ENCODE results near the gene ECPAS.
A peak's percentile ranks its signal among the peaks of the same experiment; 100 is the strongest.
"Not testable (repeated sequence)": the region's sequence is repeated elsewhere in the genome, so short reads cannot be mapped to it uniquely, and the experiment has no call there.

The ECPAS gene

DNA sequence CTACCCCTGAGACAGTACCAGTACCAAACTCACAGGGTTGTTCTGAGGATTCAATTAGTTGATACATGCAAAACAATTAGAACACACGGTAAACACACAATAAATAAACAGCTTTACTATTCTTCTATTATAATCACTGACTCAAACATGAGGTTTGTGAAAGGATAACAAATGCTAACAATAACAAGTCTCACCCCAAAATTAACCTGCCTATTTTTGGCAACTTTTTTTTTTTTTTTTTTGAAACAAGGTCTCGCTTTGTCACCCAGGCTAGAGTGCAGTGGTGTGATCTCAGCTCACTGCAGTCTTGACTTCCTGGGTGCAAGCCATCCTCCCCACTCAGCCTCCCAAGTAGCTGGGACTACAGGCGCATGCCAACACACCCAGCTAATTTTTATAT lies 6.5 kb downstream of the ECPAS start:
- DNase-seq (ENCODE audit: low spot score) = no peak

DNA sequence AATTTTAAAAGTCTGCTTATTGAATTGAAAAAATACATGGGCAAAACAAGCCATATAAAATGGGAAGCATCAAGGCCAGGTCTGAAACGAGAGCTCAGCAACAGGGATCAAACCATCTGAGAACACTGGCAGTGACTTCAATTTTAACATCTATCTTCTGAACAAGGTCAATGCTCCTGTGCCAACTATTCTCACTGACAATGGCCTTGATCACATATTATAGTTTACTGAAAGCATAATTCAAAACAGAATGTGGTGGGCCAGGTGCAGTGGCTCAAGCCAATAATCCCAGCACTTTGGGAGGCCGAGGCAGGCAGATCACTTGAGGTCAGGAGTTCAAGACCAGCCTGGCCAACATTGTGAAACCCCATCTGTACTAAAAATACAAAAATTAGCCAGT lies 9.0 kb downstream of the ECPAS start:
- no peak for DNase-seq (ENCODE audit: low spot score)

GRCh38 chr9:111474385-111474784 lies 9.8 kb downstream of the ECPAS start:
- no peak for DNase-seq (ENCODE audit: low spot score)

DNA sequence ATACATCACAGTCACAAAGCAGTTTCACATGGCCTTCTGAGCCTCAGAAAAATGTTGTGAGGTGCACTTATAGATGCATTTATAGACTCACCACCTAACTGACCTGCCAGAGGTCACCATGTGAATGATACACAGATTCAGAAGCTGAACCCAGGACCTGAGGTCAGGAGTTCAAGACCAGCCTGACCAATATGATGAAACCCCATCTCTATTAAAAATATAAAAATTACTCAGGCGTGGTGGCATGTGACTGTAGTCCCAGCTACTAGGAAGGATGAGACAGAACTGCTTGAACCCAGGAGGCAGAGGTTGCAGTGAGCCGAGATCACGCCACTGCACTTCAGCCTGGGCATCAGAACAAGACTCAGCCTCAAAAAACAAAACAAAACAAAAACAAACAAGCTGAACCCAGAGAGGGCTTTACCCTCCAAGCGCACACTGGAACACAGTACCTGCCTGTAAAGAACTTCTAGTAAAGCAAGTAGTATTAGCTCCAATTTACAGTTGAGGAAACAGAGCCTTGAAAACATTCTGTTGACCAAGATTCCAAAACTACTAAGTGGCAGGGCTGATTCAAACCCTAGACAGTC lies 16.3 kb downstream of the ECPAS start:
- no peak for DNase-seq (ENCODE audit: low spot score)

DNA sequence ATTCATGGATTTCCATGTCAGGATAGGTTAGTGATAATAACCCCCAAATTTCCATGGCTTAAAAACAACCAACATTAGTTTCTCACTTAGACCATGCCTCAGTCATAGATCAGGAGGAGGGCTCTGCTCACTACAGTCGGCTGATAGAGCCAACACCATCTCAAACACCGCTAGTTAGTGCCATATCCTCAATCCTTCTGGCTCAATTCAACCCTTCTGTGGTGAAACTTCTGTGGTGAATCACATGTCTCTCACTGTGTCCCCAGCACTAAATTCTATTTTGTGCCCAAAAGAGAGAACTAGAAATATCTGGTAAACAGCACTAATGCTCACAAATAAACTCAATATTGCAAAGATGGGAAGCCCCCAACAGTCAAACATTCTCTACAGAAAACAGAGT lies 21.1 kb downstream of the ECPAS start:
- DNase-seq (ENCODE audit: low spot score) = no peak

DNA sequence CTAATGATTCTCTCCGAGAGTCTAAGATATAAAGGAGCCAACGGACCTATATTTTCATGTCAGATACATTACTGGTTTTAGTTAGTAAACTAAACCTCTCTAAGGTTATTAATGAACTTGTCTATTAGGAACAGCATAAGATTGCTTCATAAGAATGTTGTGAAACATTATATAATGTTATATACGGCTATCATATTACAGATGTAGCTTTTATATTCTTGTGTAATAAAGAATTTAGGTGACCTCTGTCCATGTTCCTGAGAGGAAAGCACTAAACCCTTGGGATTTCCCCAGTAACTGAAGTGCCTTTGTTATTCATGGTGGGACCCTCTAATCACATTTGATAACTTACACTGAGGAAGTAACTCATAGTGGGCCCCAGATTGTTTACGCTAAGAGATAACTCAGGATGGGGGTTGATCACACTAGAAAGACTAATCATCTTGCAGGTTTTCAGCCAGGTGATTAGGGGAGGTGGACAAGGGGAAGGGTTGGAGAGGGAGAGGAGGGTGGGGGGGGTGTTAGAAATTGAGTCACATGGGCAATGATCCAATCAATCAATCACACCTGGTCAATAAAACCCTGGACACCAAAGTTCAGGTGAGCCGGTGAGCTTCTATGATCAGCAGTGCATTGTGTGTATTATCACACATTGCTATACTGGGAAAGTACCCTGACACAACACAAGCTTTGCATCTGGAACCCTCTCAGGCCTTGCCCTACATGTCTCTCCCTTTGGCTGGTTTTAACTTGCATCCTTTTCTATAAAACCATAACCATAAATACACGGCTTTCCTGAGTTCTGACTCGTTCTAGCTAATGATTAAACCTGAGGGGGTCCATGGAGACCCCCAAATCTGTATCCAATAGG lies 25.8 kb downstream of the ECPAS start:
- no peak for DNase-seq (ENCODE audit: low spot score)

- DNase-seq (ENCODE audit: low spot score) = peak; percentile 19
Observed at GRCh38 chr9:111456529-111456928, 27.7 kb downstream of the ECPAS start.

DNA sequence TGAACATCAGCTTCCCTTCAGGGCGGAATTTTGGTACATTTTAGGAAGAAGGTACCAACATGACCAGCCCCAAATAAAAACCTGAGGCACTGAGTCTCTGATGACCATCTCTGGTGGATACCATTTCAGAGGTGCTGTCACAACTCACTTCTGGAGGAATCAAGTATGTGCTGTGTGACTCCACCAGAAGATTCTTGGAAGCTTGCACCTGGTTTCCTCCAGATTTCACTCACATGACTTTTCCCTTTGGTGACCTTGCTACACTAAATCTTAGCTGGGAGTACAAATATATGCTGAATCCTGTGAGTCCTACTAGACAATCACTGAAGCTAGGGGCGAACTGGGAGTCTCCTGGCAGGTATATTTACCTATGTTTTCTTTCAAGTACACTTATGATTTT lies 28.5 kb downstream of the ECPAS start:
- DNase-seq (ENCODE audit: low spot score) = no peak

DNA sequence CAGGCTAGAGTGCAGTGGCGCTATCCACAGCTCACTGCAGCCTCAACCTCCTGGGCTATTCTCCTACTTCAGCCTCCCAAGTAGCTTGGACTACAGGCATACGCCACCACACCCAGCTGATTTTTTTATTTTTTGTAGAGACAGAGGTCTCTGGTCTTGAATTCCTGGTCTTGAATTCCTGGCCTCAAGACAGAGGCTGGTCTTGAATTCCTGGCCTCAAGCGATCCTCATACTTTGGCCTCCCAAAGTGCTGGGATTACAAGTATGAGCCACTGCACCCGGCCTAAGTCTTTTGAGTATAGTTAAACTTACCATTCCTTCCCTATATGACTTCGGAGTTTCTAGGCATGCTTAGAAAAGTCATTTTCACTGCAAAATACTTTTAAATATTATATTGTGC lies 29.4 kb downstream of the ECPAS start:
- DNase-seq (ENCODE audit: low spot score) = no peak

GRCh38 chr9:111451570-111451969 lies 32.6 kb downstream of the ECPAS start:
- no peak for DNase-seq (ENCODE audit: low spot score)

DNA sequence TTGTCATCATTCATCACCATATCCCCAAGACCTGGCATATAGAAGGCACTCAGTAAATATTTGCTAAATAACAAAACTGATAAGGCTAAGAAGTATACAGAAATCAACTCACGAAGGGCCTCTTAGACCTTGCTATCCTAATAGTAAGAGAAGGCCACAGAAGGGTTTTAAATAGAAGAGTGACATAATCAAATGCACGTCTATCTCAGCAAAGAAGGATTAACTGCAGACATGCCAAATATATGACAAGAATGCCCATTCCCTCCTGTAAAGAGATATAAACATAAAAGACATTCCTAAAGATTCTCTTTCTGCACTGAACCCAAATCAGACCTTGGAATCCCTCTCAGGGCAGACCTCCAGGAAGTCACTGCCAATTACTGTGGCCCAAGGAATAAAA lies 34.1 kb downstream of the ECPAS start:
- no peak for DNase-seq (ENCODE audit: low spot score)

- no peak for DNase-seq (ENCODE audit: low spot score)
Observed at GRCh38 chr9:111449705-111450104, 34.5 kb downstream of the ECPAS start.

GRCh38 chr9:111445799-111446198 lies 38.4 kb downstream of the ECPAS start:
- not testable (repeated sequence) for DNase-seq (ENCODE audit: low spot score)

- DNase-seq (ENCODE audit: low spot score) = no peak
Observed at GRCh38 chr9:111443454-111443853, 40.7 kb downstream of the ECPAS start.

- no peak for DNase-seq (ENCODE audit: low spot score)
Observed at GRCh38 chr9:111442360-111443027, 41.7 kb downstream of the ECPAS start.

GRCh38 chr9:111440226-111440625 lies 44.0 kb downstream of the ECPAS start:
- no peak for DNase-seq (ENCODE audit: low spot score)

DNA sequence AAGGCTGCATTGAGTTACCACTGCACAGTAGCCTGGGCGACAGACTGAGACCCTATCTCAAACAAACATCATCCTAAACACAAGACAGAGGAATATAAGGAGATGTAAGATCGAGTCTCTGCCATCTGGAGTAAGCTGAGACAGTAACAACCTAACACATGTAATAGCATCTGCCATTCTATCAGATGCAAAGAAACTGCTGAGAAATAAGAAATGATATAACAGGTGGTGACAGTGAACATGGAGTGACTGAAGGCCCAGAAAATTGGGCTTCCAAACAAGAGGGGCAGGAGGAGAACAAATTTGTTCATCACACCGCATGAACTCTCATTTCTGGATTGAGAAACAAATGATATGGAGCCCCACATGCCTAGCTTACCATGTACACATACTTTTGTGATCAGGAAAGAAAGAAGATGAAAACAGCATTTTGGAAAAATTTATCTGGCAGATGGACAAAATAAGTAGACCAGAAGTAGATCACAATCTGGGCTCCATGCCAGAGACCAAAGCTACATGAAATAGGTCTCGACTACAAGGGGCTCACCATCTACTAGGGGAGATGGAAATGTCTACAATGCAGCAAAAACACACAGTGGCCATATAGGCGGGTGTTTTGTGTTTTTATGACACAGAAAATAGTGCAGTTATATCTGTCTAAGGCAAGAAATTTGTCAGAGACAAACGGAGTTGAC lies 45.5 kb downstream of the ECPAS start:
- no peak for DNase-seq (ENCODE audit: low spot score)

GRCh38 chr9:111436571-111436970 lies 47.6 kb downstream of the ECPAS start:
- DNase-seq (ENCODE audit: low spot score) = no peak

- DNase-seq (ENCODE audit: low spot score) = no peak
Observed at GRCh38 chr9:111433082-111433481, 51.1 kb downstream of the ECPAS start.

DNA sequence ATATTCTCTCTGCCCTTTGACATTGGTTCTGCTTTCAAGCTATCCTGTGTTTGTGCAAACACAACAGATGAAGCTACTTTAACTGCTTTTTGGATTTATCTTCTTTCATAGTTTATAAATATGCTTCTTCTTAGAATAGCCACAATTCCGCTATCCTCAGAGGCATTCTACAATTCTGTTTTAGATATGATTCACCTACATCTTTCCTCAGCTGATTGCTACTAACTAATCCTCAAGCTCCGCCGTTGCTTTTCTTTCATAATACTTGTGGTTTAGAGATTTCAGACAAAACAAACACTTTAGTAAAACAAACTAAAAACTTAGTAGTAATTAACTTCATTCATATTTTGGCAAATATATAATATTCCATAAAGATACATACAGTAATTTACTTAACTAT lies 52.5 kb downstream of the ECPAS start:
- DNase-seq (ENCODE audit: low spot score) = no peak

DNA sequence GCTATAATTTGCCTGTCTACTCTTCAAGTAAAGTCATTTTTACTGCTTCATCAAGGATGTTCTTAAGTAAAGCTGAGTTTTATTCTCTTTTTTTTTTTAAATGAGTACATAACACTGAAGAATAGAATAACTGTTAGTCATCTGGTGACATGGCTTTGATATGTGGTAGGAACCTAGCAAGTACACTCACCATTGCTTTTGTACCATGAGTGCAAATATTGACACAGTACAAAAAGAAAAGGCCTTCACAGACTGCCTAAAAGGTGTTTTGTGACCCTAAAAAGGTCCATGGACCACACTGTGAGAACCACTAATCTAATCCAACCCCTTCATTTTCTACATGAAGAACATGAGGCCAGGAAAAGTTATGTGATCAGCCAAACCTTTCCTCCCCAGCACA lies 55.0 kb downstream of the ECPAS start:
- DNase-seq (ENCODE audit: low spot score) = no peak

- DNase-seq (ENCODE audit: low spot score) = peak; percentile 27
Observed at GRCh38 chr9:111427186-111427585, 57.0 kb downstream of the ECPAS start.

DNA sequence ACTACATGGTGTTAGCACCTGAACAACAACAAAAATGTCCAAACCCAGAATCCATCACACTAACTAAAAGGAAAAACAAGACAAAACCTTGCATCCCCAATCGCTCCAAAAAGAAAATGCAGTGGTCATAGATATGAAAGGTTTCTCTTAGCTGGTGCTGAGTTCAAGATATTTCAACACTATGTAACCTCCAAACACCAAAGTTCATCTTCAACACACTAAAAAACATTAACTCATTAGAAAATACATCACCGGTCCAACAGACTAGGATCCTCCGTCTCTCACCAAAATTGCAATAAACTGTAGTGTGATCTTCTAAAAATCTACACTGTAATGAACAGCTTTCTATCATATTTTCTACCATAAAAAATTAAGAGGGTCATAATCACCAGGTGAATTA lies 60.8 kb downstream of the ECPAS start:
- DNase-seq (ENCODE audit: low spot score) = no peak
